DMS114 treated with DMSO at 0.1 percent for 48 hours (cell line): ENCODE measurements around the gene CDK5RAP1.

ENCODE experiments used
- DNase-seq: peaks from one replicate; lab custom pipeline; 2025; ENCODE audit not compliant: unreplicated experiment; lab: John Stamatoyannopoulos, UW

Gene CDK5RAP1

DNA sequence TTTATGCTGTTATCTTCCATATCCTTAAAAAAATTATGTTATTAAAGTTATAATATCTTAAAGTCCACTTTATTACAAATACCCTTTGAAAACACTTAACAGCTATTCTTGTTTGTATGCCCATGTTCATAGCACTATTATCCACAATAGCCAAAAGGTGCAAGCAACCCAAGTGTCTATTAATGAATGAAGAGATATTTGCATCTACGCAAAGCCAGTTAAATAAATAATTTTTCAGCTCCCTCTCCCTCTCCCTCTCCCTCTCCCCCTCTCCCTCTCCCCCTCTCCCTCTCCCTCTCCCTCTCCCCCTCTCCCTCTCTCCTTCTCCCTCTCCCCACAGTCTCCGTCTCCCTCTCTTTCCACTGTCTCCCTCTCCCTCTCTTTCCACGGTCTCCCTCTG, 13.1 kb downstream of the CDK5RAP1 start:
- DNase-seq: no peak

GRCh38 chr20:33387177-33387576, 14.1 kb downstream of the CDK5RAP1 start:
- DNase-seq: no peak

DNA sequence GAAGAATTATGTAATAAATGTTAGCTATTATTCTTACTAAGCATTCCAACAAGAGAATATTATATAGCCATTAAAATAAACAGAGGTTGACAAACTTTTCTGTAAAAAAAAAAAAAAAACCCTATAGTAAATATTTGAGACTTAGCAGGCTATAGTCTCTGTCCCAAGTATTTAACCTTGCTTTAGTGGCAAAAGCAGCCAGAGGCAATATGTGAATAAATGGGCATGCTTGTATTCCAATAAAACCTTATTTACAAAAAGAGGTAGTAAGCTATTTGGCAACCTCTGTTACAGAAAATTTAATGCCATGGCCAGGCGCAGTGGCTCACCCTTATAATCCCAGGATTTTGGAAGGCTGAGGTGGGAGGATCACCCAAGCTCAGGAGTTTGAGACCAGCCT, 14.6 kb downstream of the CDK5RAP1 start:
- no peak for DNase-seq

- DNase-seq: no peak
Measured at GRCh38 chr20:33377366-33377765, 24.0 kb downstream of the CDK5RAP1 start.

GRCh38 chr20:33373735-33374605, 27.3 kb downstream of the CDK5RAP1 start:
- DNase-seq: no peak

- no peak for DNase-seq
Measured at GRCh38 chr20:33372993-33373441, 28.3 kb downstream of the CDK5RAP1 start.

GRCh38 chr20:33370291-33370690, 31.0 kb downstream of the CDK5RAP1 start:
- no peak for DNase-seq

- no peak for DNase-seq
Measured at GRCh38 chr20:33362898-33363297, 38.4 kb downstream of the CDK5RAP1 start.

DNA sequence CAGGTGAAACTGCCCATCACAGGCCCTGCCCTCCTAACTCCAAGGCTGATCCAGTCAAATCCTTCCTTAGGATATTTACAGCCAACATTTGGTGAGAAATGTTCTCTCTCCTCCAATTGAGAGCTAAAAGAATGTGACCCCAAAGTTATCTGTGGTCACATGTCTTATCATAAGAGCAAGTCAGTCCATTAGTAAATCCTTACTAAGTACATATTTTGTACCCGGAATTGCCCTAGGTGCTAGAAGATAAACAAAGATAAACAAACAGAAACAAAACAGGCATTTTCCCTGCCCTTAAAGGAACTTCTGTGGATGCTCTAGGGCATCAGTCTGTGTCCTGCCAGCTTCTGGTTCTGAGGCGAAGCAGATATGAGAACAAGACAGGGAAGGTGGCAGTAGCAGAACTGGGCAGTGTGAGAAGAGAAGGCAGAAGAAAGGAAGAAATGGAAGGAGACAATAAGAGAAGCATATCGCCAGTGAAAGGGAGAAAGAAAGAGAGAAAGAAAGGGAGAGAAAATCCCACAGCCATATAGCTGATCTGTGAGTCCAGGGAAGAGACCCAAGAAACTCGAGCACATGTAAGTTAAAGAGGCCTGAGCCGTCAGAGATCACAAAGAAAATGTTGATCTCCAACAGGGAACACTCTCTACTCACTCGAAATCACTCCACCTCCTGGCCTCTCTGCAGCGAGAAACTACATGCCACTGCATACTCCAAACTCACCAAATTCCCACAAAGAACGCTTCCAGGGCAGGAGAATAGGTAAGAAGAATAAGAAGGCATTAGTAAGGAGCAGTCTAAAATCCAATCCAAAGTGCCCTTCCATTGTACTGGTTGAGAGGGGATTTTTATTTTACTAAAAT, 41.7 kb downstream of the CDK5RAP1 start:
- DNase-seq: no peak

- DNase-seq: no peak
Measured at GRCh38 chr20:33353013-33353402, 48.3 kb downstream of the CDK5RAP1 start.

- no peak for DNase-seq
Measured at GRCh38 chr20:33352258-33353012, 48.9 kb downstream of the CDK5RAP1 start.

GRCh38 chr20:33351696-33352095, 49.6 kb downstream of the CDK5RAP1 start:
- no peak for DNase-seq

GRCh38 chr20:33349493-33349892, 51.8 kb downstream of the CDK5RAP1 start:
- DNase-seq: no peak

DNA sequence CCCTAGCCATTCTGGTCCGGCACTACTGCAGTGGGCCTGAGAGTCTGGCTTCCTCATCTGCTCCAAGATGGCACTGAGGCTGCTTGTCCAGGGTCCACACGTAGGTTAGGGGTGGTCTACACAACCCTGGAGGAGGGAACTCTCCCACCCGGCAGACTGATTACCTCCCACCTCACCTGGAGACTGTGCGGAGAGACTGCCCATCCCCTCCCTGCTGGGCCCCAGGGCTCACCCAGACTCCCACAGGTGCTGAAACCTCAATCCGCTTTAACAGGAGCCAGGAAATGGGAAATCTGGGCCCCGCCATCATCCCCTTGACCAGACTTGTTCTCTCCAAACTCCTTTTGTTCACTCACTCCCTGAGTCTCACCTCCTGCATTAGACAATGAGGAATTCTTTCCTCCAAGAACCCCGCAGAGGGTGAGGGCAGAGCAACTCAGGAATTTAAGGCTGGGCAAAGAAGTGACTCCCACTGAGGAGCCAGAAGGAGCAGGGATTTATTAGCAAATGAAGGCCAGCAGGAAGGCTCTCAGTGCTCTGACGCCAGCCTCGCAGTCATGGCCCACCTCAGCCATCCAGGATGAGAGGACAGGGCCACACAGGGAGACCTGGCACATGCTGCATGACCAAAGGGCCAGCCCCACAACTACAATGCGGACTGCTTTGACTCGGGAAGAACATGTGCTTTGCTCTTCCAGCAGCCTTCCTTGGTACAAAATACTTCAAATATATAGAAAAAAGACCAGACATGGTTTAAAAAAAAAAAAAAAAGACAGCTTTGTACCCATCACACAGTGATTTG, 53.0 kb downstream of the CDK5RAP1 start:
- no peak for DNase-seq

DNA sequence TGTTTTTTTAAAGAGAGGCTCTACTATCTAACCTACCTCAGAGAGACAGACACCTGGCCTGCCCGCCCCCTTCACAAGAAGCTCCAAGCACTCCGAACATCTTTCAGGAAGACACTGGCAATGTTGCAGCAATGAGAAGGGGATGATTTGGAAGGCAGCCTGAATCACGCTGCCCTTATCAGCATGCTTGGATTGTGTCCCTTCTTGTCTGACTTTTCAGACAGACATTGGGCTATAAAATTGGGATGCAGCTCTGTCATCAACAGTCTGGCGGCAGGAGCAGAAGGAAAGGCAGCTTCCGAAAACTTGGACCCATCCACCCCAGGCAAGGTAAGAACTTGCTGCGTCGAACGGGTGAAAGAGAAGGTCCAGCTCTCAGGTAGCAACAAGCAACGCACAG, 56.0 kb downstream of the CDK5RAP1 start:
- DNase-seq: no peak

- no peak for DNase-seq
Measured at GRCh38 chr20:33343521-33343920, 57.8 kb downstream of the CDK5RAP1 start.

GRCh38 chr20:33339515-33340058, 61.7 kb downstream of the CDK5RAP1 start:
- DNase-seq: no peak

- no peak for DNase-seq
Measured at GRCh38 chr20:33338467-33339258, 62.7 kb downstream of the CDK5RAP1 start.

- no peak for DNase-seq
Measured at GRCh38 chr20:33337531-33338165, 63.7 kb downstream of the CDK5RAP1 start.
